DMS53 (cell line): ENCODE data around the gene LMO1.

ENCODE experiments used
- DNase-seq: peaks from one replicate; lab custom pipeline; 2025; lab: John Stamatoyannopoulos, UW

LMO1 gene

GRCh38 chr11:8263109-8263768 lies 439 bp downstream of the LMO1 start:
- DNase-seq: peak; percentile 68

- peak; percentile 81 for DNase-seq
Measured at GRCh38 chr11:8262552-8263108, 1.0 kb downstream of the LMO1 start.

- DNase-seq: peak; percentile 14
Measured at GRCh38 chr11:8261921-8262551, 1.6 kb downstream of the LMO1 start.

GRCh38 chr11:8261291-8261690 lies 2.4 kb downstream of the LMO1 start:
- no peak for DNase-seq

- DNase-seq: no peak
Measured at GRCh38 chr11:8260202-8260966, 3.3 kb downstream of the LMO1 start.

- no peak for DNase-seq
Measured at GRCh38 chr11:8259306-8259959, 4.2 kb downstream of the LMO1 start.

- DNase-seq: no peak
Measured at GRCh38 chr11:8258784-8259183, 4.9 kb downstream of the LMO1 start.

- DNase-seq: no peak
Measured at GRCh38 chr11:8258289-8258688, 5.4 kb downstream of the LMO1 start.

GRCh38 chr11:8257003-8257664 lies 6.5 kb downstream of the LMO1 start:
- DNase-seq: no peak

- no peak for DNase-seq
Measured at GRCh38 chr11:8256271-8257002, 7.2 kb downstream of the LMO1 start.

- DNase-seq: no peak
Measured at GRCh38 chr11:8253566-8253965, 10.1 kb downstream of the LMO1 start.

GRCh38 chr11:8252946-8253345 lies 10.7 kb downstream of the LMO1 start:
- DNase-seq: no peak

- no peak for DNase-seq
Measured at GRCh38 chr11:8252388-8252787, 11.3 kb downstream of the LMO1 start.

- DNase-seq: no peak
Measured at GRCh38 chr11:8251616-8252295, 11.9 kb downstream of the LMO1 start.

- DNase-seq: no peak
Measured at GRCh38 chr11:8250981-8251615, 12.6 kb downstream of the LMO1 start.

- DNase-seq: no peak
Measured at GRCh38 chr11:8250434-8250833, 13.2 kb downstream of the LMO1 start.

- DNase-seq: no peak
Measured at GRCh38 chr11:8249482-8249881, 14.2 kb downstream of the LMO1 start.

- DNase-seq: no peak
Measured at GRCh38 chr11:8248786-8249185, 14.9 kb downstream of the LMO1 start.

GRCh38 chr11:8247312-8247711 lies 16.4 kb downstream of the LMO1 start:
- peak; percentile 79 for DNase-seq

- DNase-seq: no peak
Measured at GRCh38 chr11:8243458-8243857, 20.2 kb downstream of the LMO1 start.
